B cell (primary cell): ENCODE results near the gene MSL1. TPM values are rescaled to one million over a fixed set of nuclear protein-coding genes. Genes with fewer than 3 reads are reported as not detected.

Experiments used
- ATAC-seq: fragments of 200-7000 bp; cut with Tn5 transposase; one replicate; pipeline ENCODE4 v1.10.0; 2021; ENCODE audit warnings: low read depth, mild to moderate bottlenecking, moderate number of reproducible peaks, moderate library complexity
- CTCF ChIA-PET: fragments of 350-600 bp; sonication (Branson Sonifier 250); formaldehyde crosslinking; loops from one replicate; lab custom pipeline; 2021; ENCODE audit warnings: antibody characterized with exemption, inconsistent platforms; lab: Charles Lee
- POLR2A ChIA-PET: fragments of 350-600 bp; sonication (Branson Sonifier 250); formaldehyde crosslinking; loops from one replicate; lab custom pipeline; 2021; ENCODE audit warnings: antibody characterized with exemption; lab: Charles Lee
- DNase-seq: peaks from one replicate; pipeline ENCODE4 v3.0.0; 2013
- H2AFZ ChIP-seq: 2 replicates; pipeline ENCODE4 v1.6.1; 2012; ENCODE audit warnings: mild to moderate bottlenecking, low read depth, low read length; ENCODE audit not compliant: insufficient read depth, poor library complexity, severe bottlenecking
- H3K27ac ChIP-seq, 2 donors: 1 replicate in 1 of 2; 2 replicates in 1 of 2; pipeline ENCODE4 v1.5.1; 2012 to 2013; ENCODE audit warnings: low read length in 2 of 2, mild to moderate bottlenecking in 2 of 2, moderate library complexity in 1 of 2
- H3K27me3 ChIP-seq, 4 experiments: fragments of 200-600 bp in 1 of 4; sonication (generic) in 1 of 4; replicated peaks in 1 of 4; 1 replicate in 2 of 4; 2 replicates in 2 of 4; pipeline versions ENCODE4 v1.6.1 to v1.7.0; 2013 to 2016; ENCODE audit warnings: low read length in 3 of 4, mild to moderate bottlenecking in 2 of 4, mixed read lengths in 1 of 4, moderate library complexity in 1 of 4; ENCODE audit not compliant: insufficient read depth in 4 of 4, control insufficient read depth in 3 of 4; ENCODE audit errors: control extremely low read depth in 1 of 4
- H3K36me3 ChIP-seq, 2 experiments: replicated peaks in 1 of 2; 1 replicate in 1 of 2; 2 replicates in 1 of 2; pipeline versions ENCODE4 v1.6.1 to v1.7.1; 2013; ENCODE audit warnings: low read length in 1 of 2; ENCODE audit not compliant: insufficient read depth in 2 of 2, control insufficient read depth in 1 of 2; ENCODE audit errors: control extremely low read depth in 1 of 2, extremely low read depth in 1 of 2
- H3K4me1 ChIP-seq, 2 donors: fragments of 200-600 bp in 1 of 2; sonication (generic) in 1 of 2; 1 replicate in 1 of 2; 2 replicates in 1 of 2; pipeline versions ENCODE4 v1.5.1 to v1.6.1; 2013 to 2017; ENCODE audit warnings: low read length in 2 of 2; ENCODE audit not compliant: control insufficient read depth in 2 of 2, insufficient read depth in 2 of 2
- H3K4me2 ChIP-seq: replicated peaks from 2 replicates; pipeline ENCODE3; 2012; ENCODE audit warnings: mild to moderate bottlenecking, low read depth, low read length; ENCODE audit not compliant: poor library complexity, severe bottlenecking
- H3K4me3 ChIP-seq, 5 experiments: fragments of 200-600 bp in 1 of 5; sonication (generic) in 1 of 5; 1 replicate in 3 of 5; 2 replicates in 2 of 5; pipeline versions ENCODE4 v1.5.1 to v1.7.0; 2011 to 2016; ENCODE audit warnings: low read length in 4 of 5, mild to moderate bottlenecking in 4 of 5, low read depth in 2 of 5, control low read depth in 1 of 5, moderate library complexity in 1 of 5; ENCODE audit not compliant: insufficient read depth in 1 of 5; ENCODE audit errors: control extremely low read depth in 1 of 5, extremely low read depth in 1 of 5
- H3K79me2 ChIP-seq: fragments of 200-600 bp; sonication (generic); one replicate; pipeline ENCODE4 v1.6.0; 2016; ENCODE audit warnings: low read length; ENCODE audit not compliant: control insufficient read depth, insufficient read depth
- H3K9ac ChIP-seq: fragments of 200-600 bp; sonication (generic); 2 replicates; pipeline ENCODE4 v1.6.1; 2017; ENCODE audit warnings: mild to moderate bottlenecking, low read length, moderate library complexity
- H3K9me3 ChIP-seq, 3 donors: one replicate each; pipeline versions ENCODE4 v1.6.1 to v1.7.1; 2013; ENCODE audit warnings: low read length in 2 of 3; ENCODE audit not compliant: control insufficient read depth in 2 of 3, insufficient read depth in 1 of 3; ENCODE audit errors: control extremely low read depth in 1 of 3
- H4K20me1 ChIP-seq: 2 replicates; pipeline ENCODE4 v1.6.0; 2012; ENCODE audit warnings: mild to moderate bottlenecking, low read length; ENCODE audit not compliant: insufficient read depth, control insufficient read depth, poor library complexity, severe bottlenecking
- H3K27ac Mint-ChIP-seq: one replicate; pipeline ENCODE4 v1.8.0; 2021; ENCODE audit warnings: mixed read lengths
- H3K27me3 Mint-ChIP-seq: one replicate; pipeline ENCODE4 v1.8.0; 2021; ENCODE audit warnings: mixed read lengths
- H3K4me1 Mint-ChIP-seq: one replicate; pipeline ENCODE4 v1.8.0; 2021; ENCODE audit warnings: mixed read lengths
- H3K4me3 Mint-ChIP-seq: one replicate; pipeline ENCODE4 v1.8.0; 2021; ENCODE audit warnings: mixed read lengths
- H3K9me3 Mint-ChIP-seq: one replicate; pipeline ENCODE4 v1.8.0; 2022; ENCODE audit warnings: mixed read lengths; ENCODE audit not compliant: insufficient read depth
- CTCF ChIP-seq: fragments of 200-600 bp; IDR thresholded peaks from one replicate; pipeline ENCODE4 v1.8.0; 2022; ENCODE audit warnings: antibody characterized with exemption, mild to moderate bottlenecking
- EZH2 ChIP-seq: IDR thresholded peaks from 2 replicates; pipeline ENCODE4 v1.6.1; 2012; ENCODE audit warnings: borderline replicate concordance, low read depth, mild to moderate bottlenecking, moderate library complexity, low read length; ENCODE audit not compliant: insufficient read depth, poor library complexity, severe bottlenecking
- WGBS: methylation state at CpG from one replicate; pipeline ENCODE4 v1.1.5; 2013; ENCODE audit warnings: missing lambda C conversion rate; ENCODE audit not compliant: insufficient coverage; 5-methylcytosine and 5-hydroxymethylcytosine counted together
- intact Hi-C: fragments of 100-400 bp; cut with micrococcal nuclease; formaldehyde crosslinking; loops from one replicate; pipeline ENCODE4 v1.10.0; 2022
- polyA plus RNA-seq: library from polyadenylated mRNA; depleted of rRNA; stranded (reverse); fragments of >200 nt; gene quantifications from 2 replicates; pipeline ENCODE4 v1.2.3, GENCODE V29; 2012
- total RNA-seq, 2 donors: library from RNA; stranded (reverse); fragments of 120-200 nt in 1 of 2; gene quantifications; 1 replicate in 1 of 2; 2 replicates in 1 of 2; pipeline versions ENCODE4 v1.2.3 to v1.2.4, GENCODE V29; 2013 to 2022

Gene MSL1
- total and polyA plus RNA-seq, 2 donors (not counting 1 experiment from before 2014, with no cell fraction given): 80.1 to 129 TPM

- Mint-ChIP-seq H3K9me3 (no peaks in the 10 kb centered on the region), H3K4me1 (peaks cover 8% of the 10 kb centered on the region), H3K27ac (no peak overlapping the region), H3K4me3 (no peak overlapping the region), H3K27me3 (no peaks in the 10 kb centered on the region)
- ChIA-PET POLR2A (interaction anchor here (0.6 kb wide), 3 partner anchors 33 to 160 kb away, joined by 3 to 4 read pairs (median 3); partner anchors contain the start of gene CASC3), CTCF (interaction anchor here (0.5 to 4.7 kb wide), 6 partner anchors 15 to 191 kb away, joined by 3 to 30 read pairs (median 4); no protein-coding TSS in a partner anchor)
- H3K9ac ChIP-seq: no peak overlapping the region
- no peaks in the 10 kb centered on the region for H3K9me3 ChIP-seq
- peaks cover 16% of the 10 kb centered on the region for H4K20me1 ChIP-seq
- WGBS: no CpG with 5 or more reads among the region's 4 CpGs
- no peak overlapping the region for H2AFZ ChIP-seq
- H3K36me3 ChIP-seq: peaks cover 0 to 47% of the 10 kb centered on the region in 2 experiments
- DNase-seq (no peak), ATAC-seq (no peak)
- no peak overlapping the region for H3K27ac ChIP-seq
- peaks cover 13% of the 10 kb centered on the region for H3K79me2 ChIP-seq
- intact Hi-C loops: no loop called here
- no peak overlapping the region for H3K4me2 ChIP-seq
- H3K27me3 ChIP-seq: peaks cover 0 to 2% (median under 1%) of the 10 kb centered on the region in 4 experiments
- peaks cover 12 to 14% of the 10 kb centered on the region in 2 donors for H3K4me1 ChIP-seq
- H3K4me3 ChIP-seq: no peak overlapping the region
- no peak for TF ChIP-seq EZH2
- no peak for TF ChIP-seq CTCF
These were observed 51.5 kb downstream of the MSL1 start for GRCh38 chr17:40173091-40173777.

- Histone ChIP-seq H3K27ac (no peak overlapping the region), H3K4me2 (no peak overlapping the region), H2AFZ (no peak overlapping the region), H3K9ac (no peak overlapping the region), H3K27me3 (peaks cover 0 to 7% (median 2%) of the 10 kb centered on the region in 4 experiments), H4K20me1 (peaks cover 19% of the 10 kb centered on the region), H3K79me2 (peaks cover 11% of the 10 kb centered on the region), H3K4me3 (no peak overlapping the region), H3K36me3 (peaks cover 0 to 44% of the 10 kb centered on the region in 2 experiments), H3K4me1 (peaks cover 17% of the 10 kb centered on the region in 2 donors), H3K9me3 (no peaks in the 10 kb centered on the region)
- H3K27ac Mint-ChIP-seq: no peak overlapping the region
- ChIA-PET POLR2A (interaction anchor here (0.6 to 0.7 kb wide), 4 partner anchors 33 to 365 kb away, joined by 3 to 6 read pairs (median 4); partner anchors contain the start of gene CASC3), CTCF (interaction anchor here (0.5 to 4.7 kb wide), 5 partner anchors 18 to 191 kb away, joined by 3 to 30 read pairs (median 4); no protein-coding TSS in a partner anchor)
- TF ChIP-seq EZH2 (no peak), CTCF (no peak)
- no peaks in the 10 kb centered on the region for H3K9me3 Mint-ChIP-seq
- no peak for ATAC-seq
- DNase-seq: no peak
- 100% methylated on average over 1 of the region's 3 CpGs for WGBS
- H3K4me1 Mint-ChIP-seq: peaks cover 11% of the 10 kb centered on the region
- H3K4me3 Mint-ChIP-seq: no peak overlapping the region
- intact Hi-C loops: no loop called here
- H3K27me3 Mint-ChIP-seq: no peaks in the 10 kb centered on the region
These were observed 52.0 kb downstream of the MSL1 start for GRCh38 chr17:40173778-40174135.
